GM13976 (cell line): ENCODE results near the gene AHDC1.

ENCODE experiments used
- DNase-seq: peaks from one replicate; pipeline ENCODE4 v3.0.0; 2012; ENCODE audit warnings: low spot score
- in situ Hi-C: fragments of 300-500 bp; cut with MboI; formaldehyde crosslinking; loops from one replicate; pipeline ENCODE4 v1.12.0; 2022; ENCODE audit warnings: low sequenced_read_pairs, mixed read lengths, inconsistent platforms; ENCODE audit not compliant: unreplicated experiment
- TF ChIP-seq, protein P1 (sequence below): IDR thresholded peaks from 2 replicates; pipeline ENCODE4 v1.5.1; 2012; ENCODE audit warnings: borderline replicate concordance, mild to moderate bottlenecking; ENCODE audit not compliant: insufficient read depth; ENCODE audit errors: extremely low read depth, missing control alignments, control extremely low read depth

The AHDC1 gene

DNA sequence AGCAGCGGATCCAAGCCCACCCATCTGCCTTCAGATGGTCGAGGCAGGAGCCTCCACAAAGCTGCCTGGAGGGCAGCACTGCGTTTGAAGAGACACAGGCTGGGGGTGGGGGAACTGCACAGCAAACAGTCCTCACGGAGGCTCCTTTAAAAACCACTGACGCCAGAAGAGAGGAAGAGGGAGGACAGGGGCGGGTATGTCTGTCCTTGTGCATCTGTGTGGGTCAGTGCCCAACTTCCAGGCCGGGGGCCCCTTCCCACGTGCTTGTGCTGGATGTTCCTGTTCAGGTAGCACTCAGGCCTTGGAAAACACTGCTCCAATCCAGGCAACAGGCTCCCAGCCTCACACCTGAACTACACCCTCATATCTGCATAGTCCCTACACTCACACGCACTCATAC is 7.7 kb downstream of the AHDC1 start:
- no peak for DNase-seq
- in situ Hi-C loops: no loop called here
- TF ChIP-seq, protein P1, sequence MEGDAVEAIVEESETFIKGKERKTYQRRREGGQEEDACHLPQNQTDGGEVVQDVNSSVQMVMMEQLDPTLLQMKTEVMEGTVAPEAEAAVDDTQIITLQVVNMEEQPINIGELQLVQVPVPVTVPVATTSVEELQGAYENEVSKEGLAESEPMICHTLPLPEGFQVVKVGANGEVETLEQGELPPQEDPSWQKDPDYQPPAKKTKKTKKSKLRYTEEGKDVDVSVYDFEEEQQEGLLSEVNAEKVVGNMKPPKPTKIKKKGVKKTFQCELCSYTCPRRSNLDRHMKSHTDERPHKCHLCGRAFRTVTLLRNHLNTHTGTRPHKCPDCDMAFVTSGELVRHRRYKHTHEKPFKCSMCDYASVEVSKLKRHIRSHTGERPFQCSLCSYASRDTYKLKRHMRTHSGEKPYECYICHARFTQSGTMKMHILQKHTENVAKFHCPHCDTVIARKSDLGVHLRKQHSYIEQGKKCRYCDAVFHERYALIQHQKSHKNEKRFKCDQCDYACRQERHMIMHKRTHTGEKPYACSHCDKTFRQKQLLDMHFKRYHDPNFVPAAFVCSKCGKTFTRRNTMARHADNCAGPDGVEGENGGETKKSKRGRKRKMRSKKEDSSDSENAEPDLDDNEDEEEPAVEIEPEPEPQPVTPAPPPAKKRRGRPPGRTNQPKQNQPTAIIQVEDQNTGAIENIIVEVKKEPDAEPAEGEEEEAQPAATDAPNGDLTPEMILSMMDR: no peak

DNA sequence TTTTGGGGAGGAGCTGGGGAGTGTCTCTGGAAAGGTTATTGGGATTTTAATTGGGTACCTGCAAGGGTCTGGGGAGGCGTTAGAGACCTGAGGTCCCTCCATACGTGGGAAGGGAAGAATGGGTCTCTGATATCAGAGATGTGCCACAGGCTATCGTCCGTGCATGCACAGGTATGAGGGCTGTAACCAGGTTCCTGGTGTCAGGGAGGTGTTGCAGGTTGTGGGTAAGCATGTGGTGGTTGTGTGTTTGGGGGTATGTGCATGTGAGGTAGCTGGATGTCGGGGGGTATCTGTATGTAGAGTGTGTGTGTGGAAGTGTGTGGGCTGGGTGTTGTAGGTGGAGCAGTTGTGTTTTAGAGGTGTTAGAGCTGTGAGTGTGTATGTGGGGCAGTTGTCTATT is 8.3 kb downstream of the AHDC1 start:
- TF ChIP-seq, protein P1: no peak
- peak; percentile 28 for DNase-seq
- in situ Hi-C loops: no loop called here

DNA sequence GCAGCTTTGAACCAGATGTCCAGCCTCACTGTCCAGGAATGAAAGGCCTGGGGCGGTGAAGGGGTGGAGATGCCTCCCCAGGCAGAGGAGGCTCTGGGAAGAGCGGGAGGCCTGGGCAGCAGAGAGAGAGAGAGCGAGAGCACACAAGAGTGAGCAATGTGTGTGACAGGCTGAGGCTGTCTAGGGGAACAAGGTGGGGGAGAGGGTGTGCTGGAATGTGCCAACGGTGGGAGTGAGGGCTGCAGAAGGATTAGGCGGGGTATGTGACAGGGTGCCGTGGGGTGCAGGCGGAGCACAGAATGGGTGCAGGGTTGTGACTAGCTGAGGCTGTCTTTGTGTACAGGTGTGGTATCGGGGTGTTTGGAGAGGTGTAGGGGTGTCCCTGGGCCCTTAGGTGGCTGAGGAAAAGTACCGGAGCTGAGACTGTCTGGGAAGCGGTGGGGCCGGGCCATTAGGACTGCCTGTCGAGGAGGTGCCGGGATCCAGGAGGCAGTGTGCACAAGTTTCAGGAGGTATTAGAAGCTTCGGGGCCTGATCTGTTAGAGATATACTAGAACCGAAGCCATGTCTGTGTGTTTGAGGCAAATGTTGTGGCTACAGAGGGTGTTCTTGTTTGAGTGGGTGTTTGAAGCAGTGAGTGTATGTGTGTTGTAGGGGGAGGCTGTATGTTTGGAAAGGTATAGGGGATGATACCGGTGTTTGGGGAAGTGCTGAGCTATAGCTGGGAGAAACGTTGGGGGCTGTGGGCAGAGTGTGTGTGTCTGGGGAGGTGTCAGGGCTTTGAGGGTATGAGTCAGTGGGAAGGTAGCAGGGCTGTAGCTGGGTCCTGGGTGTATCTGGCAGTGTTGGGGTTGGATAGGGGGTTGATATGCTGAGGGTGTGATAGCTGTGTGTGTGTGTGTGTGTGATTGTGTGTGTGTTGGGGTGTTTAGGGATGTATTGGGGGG is 9.1 kb downstream of the AHDC1 start:
- TF ChIP-seq, protein P1: no peak
- in situ Hi-C loops: no loop called here
- DNase-seq: peak; percentile 57

DNA sequence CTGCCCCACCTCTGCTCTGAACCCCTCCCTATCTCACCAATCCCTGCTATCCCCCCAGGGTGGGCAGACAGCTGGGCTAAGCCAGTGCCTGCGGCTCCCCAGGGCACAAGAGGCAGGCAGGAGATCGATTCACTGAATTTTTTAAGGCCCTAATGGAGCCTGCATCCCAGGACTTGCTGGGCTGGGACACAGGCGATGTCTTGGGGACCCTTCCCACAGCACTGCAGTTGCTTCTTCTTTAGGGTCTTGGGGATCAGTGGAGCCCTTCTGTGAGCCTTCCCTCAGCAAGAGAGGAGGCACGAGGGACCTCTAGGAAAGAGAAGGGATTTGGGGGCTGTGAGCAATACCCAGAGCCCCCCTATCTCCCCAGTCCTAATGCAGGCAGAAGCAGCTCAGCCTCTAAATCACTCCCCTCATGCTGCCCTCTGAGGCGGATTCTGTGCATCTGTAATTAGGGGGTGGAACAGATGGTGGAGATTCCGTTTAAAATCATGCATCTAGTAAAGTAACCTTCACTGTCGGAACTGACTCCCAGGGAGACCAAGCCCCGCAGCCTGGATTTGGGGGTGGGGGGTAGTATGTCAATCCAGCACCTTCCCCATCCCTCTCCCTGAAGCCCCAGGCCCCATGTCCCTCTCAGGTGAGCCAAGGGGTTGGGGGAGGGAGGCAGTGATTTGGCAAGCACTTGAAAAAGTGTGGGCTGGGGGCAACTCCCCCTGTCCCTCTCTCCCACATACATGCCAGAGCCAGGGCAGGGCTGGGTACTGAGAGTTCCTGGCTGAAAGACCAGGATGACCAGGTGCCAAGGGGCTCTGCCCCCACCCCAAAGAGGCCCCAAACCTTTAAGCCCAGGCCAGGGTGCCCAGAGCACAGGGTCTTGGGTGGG is 10.0 kb downstream of the AHDC1 start:
- in situ Hi-C loops: no loop called here
- peak; percentile 29 for DNase-seq
- TF ChIP-seq, protein P1: no peak

DNA sequence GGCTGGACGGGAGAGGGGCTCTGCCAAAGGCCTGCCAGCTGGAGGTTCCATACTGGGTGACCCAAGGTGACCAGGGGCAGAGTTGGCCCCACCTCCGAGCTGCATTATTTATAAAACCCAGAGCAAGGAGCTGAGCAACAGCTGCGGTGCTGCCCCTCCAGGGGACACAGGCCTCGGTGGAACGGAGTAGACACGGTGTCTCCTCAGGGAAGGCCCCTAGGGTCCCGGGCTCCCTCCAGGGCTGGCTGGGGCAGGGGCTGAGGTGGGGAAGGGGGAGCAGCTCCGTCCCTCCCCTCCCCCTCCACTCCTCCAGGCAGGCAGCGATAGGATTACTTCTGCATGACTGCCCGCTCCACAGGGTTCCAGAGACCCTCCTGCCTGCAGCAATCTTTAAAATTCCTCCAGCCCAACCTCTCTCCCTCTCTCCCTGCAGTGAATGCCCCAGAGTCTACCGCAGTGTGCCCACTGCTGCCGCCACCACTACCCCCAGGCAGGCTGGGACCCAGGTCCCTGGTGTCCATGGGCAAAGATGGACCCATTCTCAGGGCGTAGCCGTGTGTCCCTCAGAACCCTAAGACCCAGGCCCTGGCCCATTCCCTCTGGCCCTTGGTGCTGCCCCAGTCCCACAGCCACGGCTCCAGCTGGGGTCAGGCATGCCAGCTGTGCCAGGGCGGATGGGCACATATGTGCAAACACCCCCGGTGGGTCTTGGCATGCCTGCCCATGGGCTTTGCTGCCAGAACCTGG is 10.8 kb downstream of the AHDC1 start:
- TF ChIP-seq, protein P1: no peak
- in situ Hi-C loops: no loop called here
- no peak for DNase-seq
